ENCODE measurements around the gene FAM131A. TPM values are rescaled to one million over a fixed set of nuclear protein-coding genes. Genes with fewer than 3 reads are reported as not detected.

FAM131A gene
- total and polyA plus RNA-seq, 10 of the 15 experiments (the other 5 are each of a cell fraction or from before 2014, with no cell fraction given), result 0.31 to 4.5 (median 1.5) TPM

DNA sequence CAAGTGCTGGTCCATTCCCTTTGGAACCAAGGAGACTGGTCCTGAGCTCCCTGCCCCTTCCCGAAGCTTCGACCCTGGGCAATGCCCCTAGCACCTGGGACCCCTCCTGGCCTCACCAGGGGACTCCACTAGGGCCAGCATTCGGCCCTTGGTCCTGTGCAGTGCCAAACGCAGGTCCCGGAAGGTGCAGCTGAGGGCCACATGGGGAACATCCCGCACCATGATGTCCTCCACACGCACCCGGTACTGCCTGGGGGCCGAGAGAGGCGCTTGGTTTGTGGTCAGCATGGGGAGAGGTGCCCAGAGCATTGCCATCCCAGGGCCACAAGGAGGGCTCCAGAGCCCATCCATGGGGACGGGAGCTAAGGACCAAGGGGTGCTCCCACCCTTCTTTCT is 16.1 kb downstream of the FAM131A start:
- no peaks in the 10 kb centered on the region for H3K79me2 ChIP-seq (ENCODE audit: control insufficient read depth, insufficient read depth, low read length)
- SMC1A ChIA-PET (ENCODE audit: uncharacterized antibody, unreplicated experiment), result no interaction called here
- DNase-seq (ENCODE audit: low read depth, low spot score), result no peak
- intact Hi-C loops (cut with micrococcal nuclease; ENCODE audit: unreplicated experiment) (no loop called here), in situ Hi-C loops (cut with MboI) (no loop called here)
- H3K4me3 ChIP-seq, result no peak overlapping the region
- H3K9me3 ChIP-seq (replicated peaks; ENCODE audit: control insufficient read depth, insufficient read depth, low read length), result no peaks in the 10 kb centered on the region
- no peaks in the 10 kb centered on the region for H3K4me1 ChIP-seq (ENCODE audit: control insufficient read depth, insufficient read depth, low read length)
- H3K36me3 ChIP-seq (ENCODE audit: control insufficient read depth in 2 of 2, insufficient read depth in 2 of 2, low read length in 1 of 2), result no peaks in the 10 kb centered on the region
- FAIRE-seq, result no peak
- RAD21 ChIA-PET (ENCODE audit: unreplicated experiment), result interaction anchor here (1.2 to 2.6 kb wide), 2 partner anchors 18 to 161 kb away, joined by 9 to 11 read pairs; no protein-coding TSS in a partner anchor
- POLR2A ChIA-PET, result no interaction called here
- BruUV-seq (replicated peaks), result no TSS peak
- no peak overlapping the region for H3K4me2 ChIP-seq (ENCODE audit: control insufficient read depth, insufficient read depth)
- H3K9ac ChIP-seq (ENCODE audit: control insufficient read depth, insufficient read depth, low read length), result no peak overlapping the region
- H3K27me3 ChIP-seq (replicated peaks in 1 of 2; ENCODE audit: control insufficient read depth in 2 of 2, insufficient read depth in 2 of 2, low read length in 1 of 2), result no peaks in the 10 kb centered on the region; a peak in 1 of 4 replicates
- WGBS (ENCODE audit: insufficient coverage, insufficient replicate concordance, low lambda C conversion rate, missing lambda C conversion rate), result 37% methylated on average over 11 of the region's 11 CpGs
- CTCF ChIA-PET, result interaction anchor here (0.6 to 3.7 kb wide), 17 partner anchors 8 to 458 kb away, joined by 3 to 26 read pairs (median 4); no protein-coding TSS in a partner anchor
- ATAC-seq, result no peak
- H3K27ac ChIP-seq (ENCODE audit: control insufficient read depth, insufficient read depth), result no peak overlapping the region
- TF ChIP-seq, protein P1, sequence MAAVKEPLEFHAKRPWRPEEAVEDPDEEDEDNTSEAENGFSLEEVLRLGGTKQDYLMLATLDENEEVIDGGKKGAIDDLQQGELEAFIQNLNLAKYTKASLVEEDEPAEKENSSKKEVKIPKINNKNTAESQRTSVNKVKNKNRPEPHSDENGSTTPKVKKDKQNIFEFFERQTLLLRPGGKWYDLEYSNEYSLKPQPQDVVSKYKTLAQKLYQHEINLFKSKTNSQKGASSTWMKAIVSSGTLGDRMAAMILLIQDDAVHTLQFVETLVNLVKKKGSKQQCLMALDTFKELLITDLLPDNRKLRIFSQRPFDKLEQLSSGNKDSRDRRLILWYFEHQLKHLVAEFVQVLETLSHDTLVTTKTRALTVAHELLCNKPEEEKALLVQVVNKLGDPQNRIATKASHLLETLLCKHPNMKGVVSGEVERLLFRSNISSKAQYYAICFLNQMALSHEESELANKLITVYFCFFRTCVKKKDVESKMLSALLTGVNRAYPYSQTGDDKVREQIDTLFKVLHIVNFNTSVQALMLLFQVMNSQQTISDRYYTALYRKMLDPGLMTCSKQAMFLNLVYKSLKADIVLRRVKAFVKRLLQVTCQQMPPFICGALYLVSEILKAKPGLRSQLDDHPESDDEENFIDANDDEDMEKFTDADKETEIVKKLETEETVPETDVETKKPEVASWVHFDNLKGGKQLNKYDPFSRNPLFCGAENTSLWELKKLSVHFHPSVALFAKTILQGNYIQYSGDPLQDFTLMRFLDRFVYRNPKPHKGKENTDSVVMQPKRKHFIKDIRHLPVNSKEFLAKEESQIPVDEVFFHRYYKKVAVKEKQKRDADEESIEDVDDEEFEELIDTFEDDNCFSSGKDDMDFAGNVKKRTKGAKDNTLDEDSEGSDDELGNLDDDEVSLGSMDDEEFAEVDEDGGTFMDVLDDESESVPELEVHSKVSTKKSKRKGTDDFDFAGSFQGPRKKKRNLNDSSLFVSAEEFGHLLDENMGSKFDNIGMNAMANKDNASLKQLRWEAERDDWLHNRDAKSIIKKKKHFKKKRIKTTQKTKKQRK (IDR thresholded peaks at IDR 0.05; ENCODE audit: low read depth, low read length), result no peak
- no peak for TF ChIP-seq YY1 (IDR thresholded peaks at IDR 0.05; ENCODE audit: low read depth, low read length)
- TF ChIP-seq HDAC2 (IDR thresholded peaks at IDR 0.05), result no peak
- no peak for TF ChIP-seq NR2C1 (IDR thresholded peaks at IDR 0.05)
- H2AFZ ChIP-seq (ENCODE audit: control insufficient read depth, low read depth, low read length), result no peak overlapping the region
- H4K20me1 ChIP-seq (ENCODE audit: control insufficient read depth, insufficient read depth), result no peaks in the 10 kb centered on the region
